ENCODE measurements around the gene MBOAT7. TPM values are rescaled to one million over a fixed set of nuclear protein-coding genes. Genes with fewer than 3 reads are reported as not detected.

The MBOAT7 gene
- total and polyA plus RNA-seq, 2 donors (not counting 3 experiments of a cell fraction or from before 2014, with no cell fraction given): 204 to 218 TPM

GRCh38 chr19:54190503-54191010 is 1.2 kb upstream of the MBOAT7 start:
- Histone ChIP-seq H3K36me3 (ENCODE audit: control insufficient read depth in 2 of 2, extremely low read depth in 1 of 2, insufficient read depth in 2 of 2, low read length in 2 of 2) (peaks cover 7 to 8% of the 10 kb centered on the region in 2 experiments), H3K4me1 (ENCODE audit: control insufficient read depth, extremely low read depth, insufficient read depth, low read length) (peaks cover 16% of the 10 kb centered on the region), H3K27me3 (ENCODE audit: control insufficient read depth in 2 of 2, insufficient read depth in 2 of 2, low read length in 2 of 2) (no peaks in the 10 kb centered on the region), H4K20me1 (replicated peaks; ENCODE audit: control insufficient read depth, extremely low read depth, insufficient read depth, low read length) (no peaks in the 10 kb centered on the region), H3K79me2 (ENCODE audit: control insufficient read depth, insufficient read depth, low read length) (peaks cover 38% of the 10 kb centered on the region), H3K9ac (replicated peaks; ENCODE audit: extremely low read depth, insufficient read depth, low read length) (peak overlapping the region; percentile 84), H3K4me2 (ENCODE audit: insufficient read depth, low read length) (peak overlapping the region; percentile 90), H3K27ac (ENCODE audit: insufficient read depth, low read depth, low read length) (peak overlapping the region; percentile 86), H2AFZ (ENCODE audit: low read depth, low read length) (peak overlapping the region; percentile 92), H3K9me3 (replicated peaks; ENCODE audit: control insufficient read depth, insufficient read depth, low read length) (no peaks in the 10 kb centered on the region), H3K9me1 (replicated peaks; ENCODE audit: control insufficient read depth, extremely low read depth, insufficient read depth, low read length) (no peaks in the 10 kb centered on the region), H3K4me3 (replicated peaks in 1 of 3; ENCODE audit: insufficient read depth in 1 of 3, low read depth in 1 of 3, low read length in 3 of 3) (peak overlapping the region; percentile 64 to 88 (median 78))
- ChIA-PET CTCF (interaction anchor here (0.7 to 2.7 kb wide), 8 partner anchors 10 to 75 kb away, joined by 3 to 15 read pairs (median 5); partner anchors contain the start of genes LENG1 and RPS9), POLR2A (interaction anchor here (0.6 to 5.2 kb wide), 5 partner anchors 11 to 53 kb away, joined by 3 to 91 read pairs (median 3); partner anchors contain the start of genes CNOT3 and RPS9)
- dilution Hi-C loops (cut with MboI; ENCODE audit: extremely low pct_ligation_motif_present, low sequenced_read_pairs): no loop called here
- no TSS peak for BruUV-seq (replicated peaks)
- intact Hi-C loops (cut with micrococcal nuclease): loop anchor here (1.0 to 2.0 kb wide), 7 partner anchors 10 to 323 kb away; partner anchors contain the start of genes CNOT3, LENG1, LENG9 and MYADM
- FAIRE-seq (no peak), DNase-seq (ENCODE audit: low read depth, low spot score) (peak; percentile 100)
- no peak for TF ChIP-seq MYC (IDR thresholded peaks at IDR 0.05; ENCODE audit: low read depth, low read length)
- no peak for TF ChIP-seq CTCF (IDR thresholded peaks at IDR 0.05; ENCODE audit: extremely low read depth in 1 of 2, insufficient read depth in 1 of 2, low read depth in 1 of 2, low read length in 2 of 2)
- peak; percentile 4 for TF ChIP-seq POLR2A (IDR thresholded peaks at IDR 0.05; ENCODE audit: low read depth, low read length)
